Endothelial cell of hepatic sinusoid (primary cell): ENCODE measurements around the gene FGF22.
"Not testable (repeated sequence)": the region's sequence is repeated elsewhere in the genome, so short reads cannot be mapped to it uniquely, and the experiment has no call there.

Source experiments
- in situ Hi-C: cut with HindIII; loops from 2 replicates; pipeline ENCODE4 v1.10.0; 2017; ENCODE audit warnings: low sequenced_read_pairs

Gene FGF22

GRCh38 chr19:620166-620862 lies 19.4 kb upstream of the FGF22 start:
- in situ Hi-C loops, result loop anchor here (5.0 kb wide), 1 partner anchor 98 kb away; no protein-coding TSS in a partner anchor

- in situ Hi-C loops, result loop anchor here (5.0 kb wide), 1 partner anchor 99 kb away; no protein-coding TSS in a partner anchor
Measured at GRCh38 chr19:621191-621590, 18.5 kb upstream of the FGF22 start.

- in situ Hi-C loops, result loop anchor here (5.0 kb wide), 1 partner anchor 100 kb away; no protein-coding TSS in a partner anchor
Measured at GRCh38 chr19:621819-622218, 17.9 kb upstream of the FGF22 start.

- in situ Hi-C loops, result loop anchor here (5.0 kb wide), 1 partner anchor 100 kb away; no protein-coding TSS in a partner anchor
Measured at GRCh38 chr19:622666-623065, 17.0 kb upstream of the FGF22 start.

- in situ Hi-C loops, result loop anchor here (5.0 kb wide), 1 partner anchor 101 kb away; no protein-coding TSS in a partner anchor
Measured at GRCh38 chr19:623175-623916, 16.3 kb upstream of the FGF22 start.

- in situ Hi-C loops, result loop anchor here (5.0 kb wide), 1 partner anchor 102 kb away; no protein-coding TSS in a partner anchor
Measured at GRCh38 chr19:623974-624373, 15.7 kb upstream of the FGF22 start.

GRCh38 chr19:624433-625109 lies 15.1 kb upstream of the FGF22 start:
- in situ Hi-C loops, result loop anchor here (5.0 kb wide), 1 partner anchor 102 kb away; no protein-coding TSS in a partner anchor

GRCh38 chr19:625257-625656 lies 14.4 kb upstream of the FGF22 start:
- in situ Hi-C loops, result no loop called here

- in situ Hi-C loops, result not testable (repeated sequence)
Measured at GRCh38 chr19:626566-626965, 13.1 kb upstream of the FGF22 start.

GRCh38 chr19:628168-628567 lies 11.5 kb upstream of the FGF22 start:
- in situ Hi-C loops, result no loop called here

- in situ Hi-C loops, result not testable (repeated sequence)
Measured at GRCh38 chr19:629515-629914, 10.2 kb upstream of the FGF22 start.

GRCh38 chr19:629961-630714 lies 9.5 kb upstream of the FGF22 start:
- in situ Hi-C loops, result no loop called here

- in situ Hi-C loops, result no loop called here
Measured at GRCh38 chr19:632579-633067, 7.1 kb upstream of the FGF22 start.

GRCh38 chr19:633068-633785 lies 6.5 kb upstream of the FGF22 start, which contains the start of gene POLRMT:
Gene POLRMT, minus strand, starts transcription at chr19:633537. Its CDS starts 25 bp downstream, at chr19:633512.
- in situ Hi-C loops, result no loop called here

GRCh38 chr19:633786-634639 lies 5.7 kb upstream of the FGF22 start:
- in situ Hi-C loops, result no loop called here

- in situ Hi-C loops, result no loop called here
Measured at GRCh38 chr19:634975-635652, 4.6 kb upstream of the FGF22 start.

GRCh38 chr19:638906-639252 lies 800 bp upstream of the FGF22 start:
- in situ Hi-C loops, result no loop called here

GRCh38 chr19:640161-640558 lies 481 bp downstream of the FGF22 start:
- in situ Hi-C loops, result no loop called here
